ENCODE results near the gene HRH2. TPM values are rescaled to one million over a fixed set of nuclear protein-coding genes. Genes with fewer than 3 reads are reported as not detected.

HRH2 gene
- total RNA-seq, 1 experiment from 2014 or later = 9.3 TPM

DNA sequence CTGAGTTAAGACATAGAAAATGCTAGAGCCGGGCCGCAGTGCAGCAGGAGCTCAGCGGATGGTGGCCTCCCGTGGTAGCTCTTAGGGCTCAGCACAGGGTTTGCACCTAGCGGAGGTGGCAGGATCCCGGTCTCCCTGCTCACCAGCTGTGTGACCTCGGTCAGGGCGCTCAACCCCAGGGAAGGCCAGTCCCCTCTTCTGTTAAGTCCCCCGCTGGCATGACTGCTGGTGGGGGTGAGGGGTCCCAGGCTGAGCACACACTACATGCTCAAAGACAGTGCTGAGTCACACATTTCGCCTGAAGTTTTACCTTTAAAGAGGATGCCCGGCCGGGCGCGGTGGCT lies 39.0 kb downstream of the HRH2 start:
- Mint-ChIP-seq H3K36me3 (no peaks in the 10 kb centered on the region), H3K4me3 (no peak overlapping the region), H3K27me3 (ENCODE audit: low read depth) (no peaks in the 10 kb centered on the region), H3K9me3 (peaks cover under 1% of the 10 kb centered on the region; the same call in 1 of the 2 replicates), H3K4me1 (peaks cover 32% of the 10 kb centered on the region), H3K27ac (no peak overlapping the region)
- DNase-seq (ENCODE audit: low spot score) = no peak
- TF ChIP-seq SMAD3 (CRISPR knock-in tag; IDR thresholded peaks at IDR 0.05; ENCODE audit: borderline replicate concordance) (no peak), NFE2L1 (CRISPR knock-in tag; IDR thresholded peaks at IDR 0.05) (no peak)
- CTCF ChIA-PET = interaction anchor here (0.6 to 6.9 kb wide), 13 partner anchors 9 to 163 kb away, joined by 3 to 84 read pairs (median 4); no protein-coding TSS in a partner anchor
- no peak for ATAC-seq
- POLR2A ChIA-PET = no interaction called here

DNA sequence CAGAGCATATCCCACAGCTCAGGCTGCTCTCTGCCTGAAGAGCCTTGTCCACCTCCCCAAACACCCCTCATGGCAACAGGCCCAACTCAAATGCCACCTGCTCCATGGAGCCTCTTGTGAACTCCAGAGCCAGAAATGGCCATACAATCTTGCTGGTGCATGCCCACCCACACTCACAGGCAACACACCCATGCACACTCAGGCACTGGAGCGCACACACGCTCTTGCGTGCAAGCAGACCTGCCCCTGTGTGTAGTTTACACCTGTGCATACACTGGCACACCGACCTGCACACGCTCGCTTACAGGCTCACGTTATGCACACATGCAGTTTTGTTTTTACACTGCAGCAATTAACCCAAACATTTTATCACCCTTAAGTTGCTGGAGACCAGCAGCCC lies 40.0 kb downstream of the HRH2 start:
- no peak overlapping the region for H3K4me3 Mint-ChIP-seq
- H3K36me3 Mint-ChIP-seq = peaks cover 4% of the 10 kb centered on the region; the same call in 1 of the 2 replicates
- no peak for ATAC-seq
- H3K27me3 Mint-ChIP-seq (ENCODE audit: low read depth) = no peaks in the 10 kb centered on the region; the same call in 1 of the 2 replicates
- peaks cover 34% of the 10 kb centered on the region for H3K4me1 Mint-ChIP-seq
- CTCF ChIA-PET = interaction anchor here (0.7 to 6.9 kb wide), 8 partner anchors 10 to 164 kb away, joined by 3 to 84 read pairs (median 4); no protein-coding TSS in a partner anchor
- no peak for DNase-seq (ENCODE audit: low spot score)
- peaks cover 4% of the 10 kb centered on the region; the same call in 1 of the 2 replicates for H3K9me3 Mint-ChIP-seq
- POLR2A ChIA-PET = no interaction called here
- TF ChIP-seq USF1 (CRISPR knock-in tag; IDR thresholded peaks at IDR 0.05) = no peak
- TF ChIP-seq, protein P1, sequence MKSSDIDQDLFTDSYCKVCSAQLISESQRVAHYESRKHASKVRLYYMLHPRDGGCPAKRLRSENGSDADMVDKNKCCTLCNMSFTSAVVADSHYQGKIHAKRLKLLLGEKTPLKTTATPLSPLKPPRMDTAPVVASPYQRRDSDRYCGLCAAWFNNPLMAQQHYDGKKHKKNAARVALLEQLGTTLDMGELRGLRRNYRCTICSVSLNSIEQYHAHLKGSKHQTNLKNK (CRISPR knock-in tag; IDR thresholded peaks at IDR 0.05) = no peak
- TF ChIP-seq ZNF512 (CRISPR knock-in tag; IDR thresholded peaks at IDR 0.05; ENCODE audit: borderline replicate concordance) = no peak
- TF ChIP-seq, protein P2, sequence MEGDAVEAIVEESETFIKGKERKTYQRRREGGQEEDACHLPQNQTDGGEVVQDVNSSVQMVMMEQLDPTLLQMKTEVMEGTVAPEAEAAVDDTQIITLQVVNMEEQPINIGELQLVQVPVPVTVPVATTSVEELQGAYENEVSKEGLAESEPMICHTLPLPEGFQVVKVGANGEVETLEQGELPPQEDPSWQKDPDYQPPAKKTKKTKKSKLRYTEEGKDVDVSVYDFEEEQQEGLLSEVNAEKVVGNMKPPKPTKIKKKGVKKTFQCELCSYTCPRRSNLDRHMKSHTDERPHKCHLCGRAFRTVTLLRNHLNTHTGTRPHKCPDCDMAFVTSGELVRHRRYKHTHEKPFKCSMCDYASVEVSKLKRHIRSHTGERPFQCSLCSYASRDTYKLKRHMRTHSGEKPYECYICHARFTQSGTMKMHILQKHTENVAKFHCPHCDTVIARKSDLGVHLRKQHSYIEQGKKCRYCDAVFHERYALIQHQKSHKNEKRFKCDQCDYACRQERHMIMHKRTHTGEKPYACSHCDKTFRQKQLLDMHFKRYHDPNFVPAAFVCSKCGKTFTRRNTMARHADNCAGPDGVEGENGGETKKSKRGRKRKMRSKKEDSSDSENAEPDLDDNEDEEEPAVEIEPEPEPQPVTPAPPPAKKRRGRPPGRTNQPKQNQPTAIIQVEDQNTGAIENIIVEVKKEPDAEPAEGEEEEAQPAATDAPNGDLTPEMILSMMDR (IDR thresholded peaks at IDR 0.05) = no peak
- no peak for TF ChIP-seq MAX (CRISPR knock-in tag; IDR thresholded peaks at IDR 0.05)
- no peak for TF ChIP-seq RELA (CRISPR knock-in tag; IDR thresholded peaks at IDR 0.05; ENCODE audit: borderline replicate concordance)
- no peak for TF ChIP-seq GRHL2 (CRISPR knock-in tag; IDR thresholded peaks at IDR 0.05; ENCODE audit: insufficient replicate concordance, severe bottlenecking)
- TF ChIP-seq TP53 (CRISPR knock-in tag; IDR thresholded peaks at IDR 0.05) = no peak
- no peak for TF ChIP-seq ZNF532 (CRISPR knock-in tag; IDR thresholded peaks at IDR 0.05; ENCODE audit: borderline replicate concordance)
- TF ChIP-seq TEAD1 (CRISPR knock-in tag; IDR thresholded peaks at IDR 0.05) = no peak
- TF ChIP-seq FOXJ3 (CRISPR knock-in tag; IDR thresholded peaks at IDR 0.05; ENCODE audit: borderline replicate concordance) = no peak
- TF ChIP-seq ELF4 (CRISPR knock-in tag; IDR thresholded peaks at IDR 0.05; ENCODE audit: low read depth) = no peak
- no peak for TF ChIP-seq EMX1 (CRISPR knock-in tag; IDR thresholded peaks at IDR 0.05)
- H3K27ac Mint-ChIP-seq = peak overlapping the region; percentile 0; the same call in 1 of the 2 replicates

All from WTC11 (cell line).